A673 (cell line): ENCODE results near the gene SLN. TPM values are rescaled to one million over a fixed set of nuclear protein-coding genes. Genes with fewer than 3 reads are reported as not detected.

Experiments
- BruUV-seq: library from RNA; stranded (reverse); fragments of 400-500 nt; replicated peaks from 2 replicates; lab custom pipeline; 2021; lab: Mats Ljungman, UMichigan
- CTCF ChIA-PET: fragments of 300-600 bp; sonication (Branson Sonifier 250); formaldehyde crosslinking; loops from one replicate; lab custom pipeline; 2022; ENCODE audit warnings: antibody characterized with exemption; lab: Charles Lee
- POLR2A ChIA-PET: fragments of 300-600 bp; sonication (Branson Sonifier 250); formaldehyde crosslinking; loops from one replicate; lab custom pipeline; 2022; ENCODE audit warnings: antibody characterized with exemption; ENCODE audit not compliant: low non-redundant PET; lab: Charles Lee
- DNase-seq: peaks from one replicate; pipeline ENCODE4 v3.0.0-alpha.2; 2015; ENCODE audit warnings: low spot score
- H3K27ac ChIP-seq: fragments of 200-600 bp; sonication (generic); 2 replicates; pipeline ENCODE4 v1.5.1; 2016; ENCODE audit warnings: mixed run types, low read depth, mild to moderate bottlenecking, mixed read lengths, antibody characterized with exemption, low read length; ENCODE audit not compliant: poor library complexity, severe bottlenecking
- H3K27me3 ChIP-seq: fragments of 200-600 bp; sonication (generic); replicated peaks from 2 replicates; pipeline ENCODE4 v1.6.1; 2017; ENCODE audit warnings: mixed run types, low read depth, mild to moderate bottlenecking, mixed read lengths, antibody characterized with exemption, low read length; ENCODE audit not compliant: insufficient read depth, poor library complexity
- H3K36me3 ChIP-seq: fragments of 200-600 bp; sonication (generic); 2 replicates; pipeline ENCODE4 v1.6.1; 2016; ENCODE audit warnings: mixed run types, mild to moderate bottlenecking, mixed read lengths, antibody characterized with exemption, low read length; ENCODE audit not compliant: insufficient read depth, poor library complexity, severe bottlenecking
- H3K4me1 ChIP-seq: fragments of 200-600 bp; sonication (generic); 2 replicates; pipeline ENCODE4 v1.6.1; 2017; ENCODE audit warnings: mixed run types, mild to moderate bottlenecking, mixed read lengths, antibody characterized with exemption, low read length; ENCODE audit not compliant: insufficient read depth, poor library complexity, severe bottlenecking
- H3K4me3 ChIP-seq: fragments of 200-600 bp; sonication (generic); 2 replicates; pipeline ENCODE4 v1.5.1; 2016; ENCODE audit warnings: low read depth, mixed run types, mild to moderate bottlenecking, mixed read lengths, low read length; ENCODE audit not compliant: poor library complexity, severe bottlenecking
- H3K9me3 ChIP-seq: fragments of 200-600 bp; sonication (generic); 2 replicates; pipeline ENCODE4 v1.6.1; 2016; ENCODE audit warnings: mixed run types, low read depth, mild to moderate bottlenecking, mixed read lengths, antibody characterized with exemption, low read length; ENCODE audit not compliant: poor library complexity, severe bottlenecking
- CTCF ChIP-seq: fragments of 300-800, 200-600 bp; sonication (generic); conservative IDR thresholded peaks from 2 replicates; pipeline ENCODE4 v1.5.1; 2017; ENCODE audit warnings: low read depth, mild to moderate bottlenecking, antibody characterized with exemption, low read length, moderate library complexity, mixed read lengths
- EZH2 ChIP-seq: fragments of 200-600 bp; sonication (generic); IDR thresholded peaks from 2 replicates; pipeline ENCODE4 v1.6.1; 2017; ENCODE audit warnings: borderline replicate concordance, low read depth, mild to moderate bottlenecking, mixed read lengths, antibody characterized with exemption, low read length; ENCODE audit not compliant: poor library complexity, severe bottlenecking
- intact Hi-C: fragments of 100-400 bp; cut with micrococcal nuclease; formaldehyde crosslinking; loops from one replicate; pipeline ENCODE4 v1.10.0; 2022; ENCODE audit not compliant: unreplicated experiment
- total RNA-seq: library from RNA; stranded (reverse); gene quantifications from 2 replicates; pipeline ENCODE4 v1.2.3, GENCODE V29; 2021

Gene SLN
- total RNA-seq, 1 experiment from 2014 or later: 0.58 TPM

- Histone ChIP-seq H3K27me3 (peaks cover 15% of the 10 kb centered on the region), H3K36me3 (no peaks in the 10 kb centered on the region), H3K27ac (no peak overlapping the region), H3K4me3 (no peak overlapping the region), H3K4me1 (peaks cover 11% of the 10 kb centered on the region), H3K9me3 (no peaks in the 10 kb centered on the region)
- no peak for TF ChIP-seq CTCF
- no peak for TF ChIP-seq EZH2
- ChIA-PET POLR2A (no interaction called here), CTCF (no interaction called here)
- no peak for DNase-seq
- intact Hi-C loops: no loop called here
- BruUV-seq: no TSS peak
Measured at GRCh38 chr11:107666911-107667613, 44.8 kb downstream of the SLN start.

GRCh38 chr11:107665018-107665417 is 46.8 kb downstream of the SLN start:
- ChIA-PET CTCF (interaction anchor here (0.6 kb wide), 1 partner anchor 8 kb away, joined by 4 read pairs; no protein-coding TSS in a partner anchor), POLR2A (no interaction called here)
- Histone ChIP-seq H3K4me3 (no peak overlapping the region), H3K36me3 (no peaks in the 10 kb centered on the region), H3K4me1 (peaks cover 11% of the 10 kb centered on the region), H3K27me3 (peaks cover 15% of the 10 kb centered on the region), H3K9me3 (no peaks in the 10 kb centered on the region), H3K27ac (no peak overlapping the region)
- peak; percentile 64 for DNase-seq
- no peak for TF ChIP-seq EZH2
- no peak for TF ChIP-seq CTCF
- BruUV-seq: no TSS peak
- intact Hi-C loops: no loop called here

- intact Hi-C loops: no loop called here
- Histone ChIP-seq H3K9me3 (no peaks in the 10 kb centered on the region), H3K36me3 (no peaks in the 10 kb centered on the region), H3K4me3 (no peak overlapping the region), H3K27ac (no peak overlapping the region), H3K27me3 (peaks cover 15% of the 10 kb centered on the region), H3K4me1 (peaks cover 11% of the 10 kb centered on the region)
- ChIA-PET CTCF (no interaction called here), POLR2A (no interaction called here)
- no peak for DNase-seq
- BruUV-seq: no TSS peak
- TF ChIP-seq CTCF (no peak), EZH2 (no peak)
Measured at GRCh38 chr11:107661656-107662055, 50.2 kb downstream of the SLN start.
